GM23338 (cell line): ENCODE results near the gene KDM7A. TPM values are rescaled to one million over a fixed set of nuclear protein-coding genes. Genes with fewer than 3 reads are reported as not detected.

ENCODE experiments used
- ATAC-seq: fragments of 200-7000 bp; cut with Tn5 transposase; 3 replicates; pipeline ENCODE4 v1.9.1; 2020
- DNase-seq: peaks from one replicate; pipeline ENCODE4 v3.0.0-alpha.2; 2015; ENCODE audit warnings: low spot score
- H2AFZ ChIP-seq: fragments of 200-600 bp; sonication (generic); 2 replicates; pipeline ENCODE4 v1.8.0; 2016; ENCODE audit warnings: antibody characterized with exemption, mild to moderate bottlenecking, moderate library complexity
- H3F3A ChIP-seq: fragments of 200-600 bp; sonication (generic); replicated peaks from 2 replicates; pipeline ENCODE4 v1.8.0; 2017; ENCODE audit warnings: antibody characterized with exemption, mixed run types, low read depth
- H3K27ac ChIP-seq: fragments of 200-600 bp; sonication (generic); 2 replicates; pipeline ENCODE4 v1.6.1; 2016; ENCODE audit warnings: low read depth
- H3K27me3 ChIP-seq: fragments of 200-600 bp; sonication (generic); 2 replicates; pipeline ENCODE4 v1.8.0; 2016; ENCODE audit warnings: mild to moderate bottlenecking, mixed run types, moderate library complexity; ENCODE audit not compliant: insufficient read depth
- H3K36me3 ChIP-seq: fragments of 200-600 bp; sonication (generic); 2 replicates; pipeline ENCODE4 v1.8.0; 2016; ENCODE audit warnings: mild to moderate bottlenecking; ENCODE audit not compliant: insufficient read depth
- H3K4me1 ChIP-seq: fragments of 200-600 bp; sonication (generic); 2 replicates; pipeline ENCODE4 v1.8.0; 2016; ENCODE audit warnings: mild to moderate bottlenecking, moderate library complexity; ENCODE audit not compliant: insufficient read depth
- H3K4me2 ChIP-seq: fragments of 200-600 bp; sonication (generic); 2 replicates; pipeline ENCODE4 v1.7.1; 2017; ENCODE audit warnings: mixed run types
- H3K4me3 ChIP-seq: fragments of 200-600 bp; sonication (generic); 2 replicates; pipeline ENCODE4 v1.6.1; 2016; ENCODE audit warnings: mixed run types
- H3K79me2 ChIP-seq: fragments of 200-600 bp; sonication (generic); replicated peaks from 2 replicates; pipeline ENCODE4 v1.8.0; 2017; ENCODE audit warnings: mild to moderate bottlenecking; ENCODE audit not compliant: insufficient read depth
- H3K9me2 ChIP-seq: fragments of 200-600 bp; sonication (generic); 2 replicates; pipeline ENCODE4 v1.8.0; 2017; ENCODE audit not compliant: insufficient read depth
- H4K20me1 ChIP-seq: fragments of 200-600 bp; sonication (generic); replicated peaks from 2 replicates; pipeline ENCODE4 v1.8.0; 2017; ENCODE audit warnings: mild to moderate bottlenecking; ENCODE audit not compliant: insufficient read depth
- H3K27ac Mint-ChIP-seq: 2 replicates; pipeline ENCODE4 v1.8.0; 2020; ENCODE audit warnings: inconsistent platforms, mild to moderate bottlenecking, moderate library complexity, mixed read lengths
- H3K27me3 Mint-ChIP-seq: 3 replicates; pipeline ENCODE4 v1.8.0; 2022; ENCODE audit warnings: low read depth, mild to moderate bottlenecking, moderate library complexity, mixed read lengths, inconsistent platforms; ENCODE audit not compliant: insufficient read depth, poor library complexity
- H3K36me3 Mint-ChIP-seq: 3 replicates; pipeline ENCODE4 v1.8.0; 2021; ENCODE audit warnings: low read depth, mild to moderate bottlenecking, inconsistent platforms, moderate library complexity, mixed read lengths
- H3K4me1 Mint-ChIP-seq: 3 replicates; pipeline ENCODE4 v1.8.0; 2020; ENCODE audit warnings: mild to moderate bottlenecking, inconsistent platforms, mixed read lengths
- H3K4me3 Mint-ChIP-seq: 3 replicates; pipeline ENCODE4 v1.8.0; 2021; ENCODE audit warnings: moderate library complexity, mild to moderate bottlenecking, inconsistent platforms, mixed read lengths
- H3K9me3 Mint-ChIP-seq: 3 replicates; pipeline ENCODE4 v1.8.0; 2020; ENCODE audit warnings: moderate library complexity, mild to moderate bottlenecking, inconsistent platforms, mixed read lengths
- CTCF ChIP-seq, 2 experiments: fragments of 200-600 bp in 1 of 2; sonication (generic) in 1 of 2; conservative IDR thresholded peaks; 2 replicates each; pipeline versions ENCODE4 v1.5.1 to v1.6.1; 2016 to 2017; ENCODE audit warnings: antibody characterized with exemption in 2 of 2, low read depth in 2 of 2, mild to moderate bottlenecking in 2 of 2, moderate library complexity in 1 of 2
- NANOG ChIP-seq: IDR thresholded peaks from 2 replicates; pipeline ENCODE4 v1.6.1; 2016; ENCODE audit warnings: antibody characterized with exemption, borderline replicate concordance
- STAT1 ChIP-seq: IDR thresholded peaks from one replicate; pipeline ENCODE4 v1.6.1; 2016; ENCODE audit warnings: antibody characterized with exemption; ENCODE audit not compliant: unreplicated experiment
- ZNF114 ChIP-seq: fragments of 250-450 bp; sonication (Bioruptor Pico); IDR thresholded peaks from 2 replicates; pipeline ENCODE4 v1.5.0; 2020; ENCODE audit warnings: mild to moderate bottlenecking, moderate library complexity
- ZNF462 ChIP-seq: fragments of 250-450 bp; sonication (Bioruptor Pico); IDR thresholded peaks from 2 replicates; pipeline ENCODE4 v1.5.0; 2020; ENCODE audit warnings: mild to moderate bottlenecking, moderate library complexity
- polyA plus RNA-seq: library from polyadenylated mRNA; unstranded; fragments of >200 nt; fragmentation: Nextera tagmentation; extraction: Ambion mirVana; gene quantifications from 2 replicates; pipeline ENCODE4 v1.2.1, GENCODE V29; 2016
- total RNA-seq: library from RNA; depleted of rRNA; stranded (reverse); fragments of >200 nt; shearing (Covaris generic); gene quantifications from 2 replicates; pipeline ENCODE4 v1.2.3, GENCODE V29; 2014

Gene KDM7A
- total and polyA plus RNA-seq, 2 experiments from 2014 or later: 2.3 to 10.8 TPM

- no peak for TF ChIP-seq ZNF462
These were observed 28.8 kb upstream of the KDM7A start (continued) for GRCh38 chr7:140205600-140205999.

GRCh38 chr7:140203556-140203955 lies 26.8 kb upstream of the KDM7A start:
- Mint-ChIP-seq H3K27me3 (peaks cover 6% of the 10 kb centered on the region), H3K4me1 (peaks cover 20% of the 10 kb centered on the region), H3K27ac (no peak overlapping the region), H3K36me3 (peaks cover 14% of the 10 kb centered on the region), H3K4me3 (no peak overlapping the region), H3K9me3 (peaks cover 21% of the 10 kb centered on the region)
- Histone ChIP-seq H3K4me3 (no peak overlapping the region), H3K9me2 (peaks cover 4% of the 10 kb centered on the region; the same call in 1 of the 2 replicates), H3K79me2 (no peaks in the 10 kb centered on the region), H3K27me3 (no peaks in the 10 kb centered on the region), H3K4me1 (peaks cover 7% of the 10 kb centered on the region), H3K36me3 (peaks cover 6% of the 10 kb centered on the region; the same call in 1 of the 2 replicates), H3F3A (no peaks in the 10 kb centered on the region), H4K20me1 (no peaks in the 10 kb centered on the region), H3K4me2 (no peak overlapping the region), H2AFZ (no peak overlapping the region), H3K27ac (no peak overlapping the region)
- TF ChIP-seq CTCF (conservative IDR thresholded peaks at IDR 0.05; ENCODE audit: low read depth in 2 of 2): no peak
- TF ChIP-seq NANOG: no peak
- no peak for TF ChIP-seq ZNF462
- no peak for TF ChIP-seq ZNF114 (CRISPR knock-in tag)
- TF ChIP-seq STAT1: no peak
- ATAC-seq (no peak), DNase-seq (no peak)
